ENCODE measurements around the gene USP2. TPM values are rescaled to one million over a fixed set of nuclear protein-coding genes. Genes with fewer than 3 reads are reported as not detected.

The USP2 gene
- total and polyA plus RNA-seq, 2 of the 8 experiments (the other 6 are each of a cell fraction or from before 2014, with no cell fraction given): 2.2 to 6.9 TPM

GRCh38 chr11:119356349-119357031 is 25.0 kb downstream of the USP2 start (continued):
- no peak for TF ChIP-seq CHD7 (IDR thresholded peaks at IDR 0.05; ENCODE audit: insufficient replicate concordance, low read length)
- no peak for TF ChIP-seq SIRT6 (IDR thresholded peaks at IDR 0.05; ENCODE audit: low read length)
- TF ChIP-seq CREB1 (IDR thresholded peaks at IDR 0.05): peak; percentile 80
- TF ChIP-seq TAF1 (IDR thresholded peaks at IDR 0.05; ENCODE audit: low read depth, low read length): no peak
- TF ChIP-seq RBBP5 (IDR thresholded peaks at IDR 0.05; ENCODE audit: borderline replicate concordance, low read depth, low read length): peak; percentile 24; the same call in 1 of the 2 replicates
- peak in 1 of 2 experiments; percentile 78; a peak in 1 of 4 replicates for TF ChIP-seq SIN3A (conservative IDR thresholded peaks at IDR 0.05 in 1 of 2, IDR thresholded peaks at IDR 0.05 in 1 of 2; ENCODE audit: low read depth in 1 of 2, low read length in 2 of 2)
- no peak for TF ChIP-seq FOSL1 (IDR thresholded peaks at IDR 0.05; ENCODE audit: insufficient read depth, low read depth, low read length)
- TF ChIP-seq SAP30 (IDR thresholded peaks at IDR 0.05; ENCODE audit: insufficient read depth, insufficient replicate concordance, low read length): peak; percentile 28
- no peak for TF ChIP-seq BACH1 (IDR thresholded peaks at IDR 0.05; ENCODE audit: low read length)
- 0 out of 2 replicates have a peak, but pooled peaks have one; percentile 41 for TF ChIP-seq YY1 (IDR thresholded peaks at IDR 0.05; ENCODE audit: low read depth, low read length)
